ENCODE measurements around the gene S100A9.

GRCh38 chr1:153353226-153353947, 4.3 kb upstream of the S100A9 start:
- TF ChIP-seq CTCF (IDR thresholded peaks at IDR 0.05 in 2 of 3, conservative IDR thresholded peaks at IDR 0.05 in 1 of 3; ENCODE audit: borderline replicate concordance in 1 of 3, insufficient read depth in 1 of 3, low read depth in 2 of 3, low read length in 2 of 3) (peak; percentile 58 to 70 (median 60)), POLR2A (IDR thresholded peaks at IDR 0.05; ENCODE audit: borderline replicate concordance, extremely low read depth, insufficient read depth, insufficient read length) (no peak), EZH2phosphoT487 (IDR thresholded peaks at IDR 0.05; ENCODE audit: borderline replicate concordance) (no peak), EZH2 (IDR thresholded peaks at IDR 0.05) (no peak), REST (IDR thresholded peaks at IDR 0.05; ENCODE audit: low read depth) (no peak), CEBPB (IDR thresholded peaks at IDR 0.05; ENCODE audit: low read depth) (no peak), SIN3A (IDR thresholded peaks at IDR 0.05; ENCODE audit: low read depth) (no peak), MAX (IDR thresholded peaks at IDR 0.05) (no peak), RAD21 (IDR thresholded peaks at IDR 0.05; ENCODE audit: low read depth) (peak; percentile 58), ZNF274 (IDR thresholded peaks at IDR 0.05; ENCODE audit: low read depth, low read length) (no peak), SP1 (IDR thresholded peaks at IDR 0.05; ENCODE audit: low read depth) (no peak), ZFX (IDR thresholded peaks at IDR 0.05) (no peak)
